COLO668 (cell line): ENCODE data around the gene RIMS4.

Experiments used
- DNase-seq: peaks from one replicate; lab custom pipeline; 2025; ENCODE audit not compliant: unreplicated experiment; lab: John Stamatoyannopoulos, UW

Gene RIMS4

GRCh38 chr20:44810391-44811149 lies at the start of gene RIMS4:
Gene RIMS4 (minus strand): TSS chr20:44810546. CDS start chr20:44810271, 275 bp downstream.
- DNase-seq = peak; percentile 48

- DNase-seq = no peak
Measured at GRCh38 chr20:44858606-44859360, 48.4 kb upstream of the RIMS4 start.

- no peak for DNase-seq
Measured at GRCh38 chr20:44856856-44857448, 46.6 kb upstream of the RIMS4 start.

GRCh38 chr20:44856442-44856841 lies 46.1 kb upstream of the RIMS4 start:
- no peak for DNase-seq

- DNase-seq = no peak
Measured at GRCh38 chr20:44851545-44851944, 41.2 kb upstream of the RIMS4 start.

- no peak for DNase-seq
Measured at GRCh38 chr20:44850837-44851236, 40.5 kb upstream of the RIMS4 start.

GRCh38 chr20:44850272-44850671 lies 39.9 kb upstream of the RIMS4 start:
- no peak for DNase-seq

GRCh38 chr20:44849703-44850102 lies 39.4 kb upstream of the RIMS4 start:
- no peak for DNase-seq

- no peak for DNase-seq
Measured at GRCh38 chr20:44848254-44849015, 38.1 kb upstream of the RIMS4 start.

GRCh38 chr20:44843876-44844275 lies 33.5 kb upstream of the RIMS4 start:
- no peak for DNase-seq

GRCh38 chr20:44841955-44842354 lies 31.6 kb upstream of the RIMS4 start:
- no peak for DNase-seq

GRCh38 chr20:44840826-44841225 lies 30.5 kb upstream of the RIMS4 start:
- DNase-seq = no peak

GRCh38 chr20:44839481-44839880 lies 29.1 kb upstream of the RIMS4 start:
- no peak for DNase-seq

- DNase-seq = no peak
Measured at GRCh38 chr20:44838521-44838920, 28.2 kb upstream of the RIMS4 start.

- no peak for DNase-seq
Measured at GRCh38 chr20:44837946-44838345, 27.6 kb upstream of the RIMS4 start.

GRCh38 chr20:44836601-44837120 lies 26.3 kb upstream of the RIMS4 start:
- DNase-seq = no peak

GRCh38 chr20:44835661-44836221 lies 25.4 kb upstream of the RIMS4 start:
- DNase-seq = no peak

GRCh38 chr20:44835116-44835515 lies 24.8 kb upstream of the RIMS4 start:
- DNase-seq = no peak

- no peak for DNase-seq
Measured at GRCh38 chr20:44834693-44835092, 24.3 kb upstream of the RIMS4 start.

- no peak for DNase-seq
Measured at GRCh38 chr20:44833437-44833836, 23.1 kb upstream of the RIMS4 start.

GRCh38 chr20:44832724-44833123 lies 22.4 kb upstream of the RIMS4 start:
- DNase-seq = peak; percentile 9
